ENCODE data around the gene FRMD5.
A peak's percentile ranks its signal among the peaks of the same experiment; 100 is the strongest.
"Not testable (repeated sequence)": the region's sequence is repeated elsewhere in the genome, so short reads cannot be mapped to it uniquely, and the experiment has no call there.

Gene FRMD5

GRCh38 chr15:43845421-43845820 lies 349.6 kb downstream of the FRMD5 start:
- no peak overlapping the region for H3K4me3 ChIP-seq (replicated peaks; ENCODE audit: low read depth, low read length)
- TF ChIP-seq CTCF (IDR thresholded peaks at IDR 0.05; ENCODE audit: low read length, missing control alignments), result no peak
- DNase-seq (ENCODE audit: low read depth), result no peak

- not testable (repeated sequence) for DNase-seq (ENCODE audit: low read depth); H3K4me3 ChIP-seq (replicated peaks; ENCODE audit: low read depth, low read length)
Measured at GRCh38 chr15:43832485-43832884, 362.6 kb downstream of the FRMD5 start.

GRCh38 chr15:43831519-43832052 lies 363.5 kb downstream of the FRMD5 start:
- H3K4me3 ChIP-seq (replicated peaks; ENCODE audit: low read depth, low read length); DNase-seq (ENCODE audit: low read depth): not testable (repeated sequence)

GRCh38 chr15:43830691-43831275 lies 364.3 kb downstream of the FRMD5 start:
- not testable (repeated sequence) for DNase-seq (ENCODE audit: low read depth)

GRCh38 chr15:43829951-43830540 lies 365.0 kb downstream of the FRMD5 start:
- not testable (repeated sequence) for H3K4me3 ChIP-seq (replicated peaks; ENCODE audit: low read depth, low read length)

More at GRCh38 chr15:43830691-43831275, 364.3 kb downstream of the FRMD5 start:
- H3K4me3 ChIP-seq (replicated peaks; ENCODE audit: low read depth, low read length), result not testable (repeated sequence)

GRCh38 chr15:43828061-43828657 lies 366.9 kb downstream of the FRMD5 start:
- H3K4me3 ChIP-seq (replicated peaks; ENCODE audit: low read depth, low read length), result peak overlapping the region; percentile 69
- TF ChIP-seq CTCF (IDR thresholded peaks at IDR 0.05; ENCODE audit: low read length, missing control alignments), result no peak
- DNase-seq (ENCODE audit: low read depth), result peak; percentile 10

More at GRCh38 chr15:43829951-43830540, 365.0 kb downstream of the FRMD5 start:
- DNase-seq (ENCODE audit: low read depth), result not testable (repeated sequence)

GRCh38 chr15:43826508-43827341 lies 368.3 kb downstream of the FRMD5 start, which contains the start of gene WDR76:
Gene WDR76, plus strand, starts transcription at chr15:43827002. Its CDS starts 31 bp downstream, at chr15:43827033.
- TF ChIP-seq CTCF (IDR thresholded peaks at IDR 0.05; ENCODE audit: low read length, missing control alignments), result no peak
- DNase-seq (ENCODE audit: low read depth), result peak; percentile 77
- peak within 1 kb of the TSS; percentile 69 for H3K4me3 ChIP-seq (replicated peaks; ENCODE audit: low read depth, low read length)

GRCh38 chr15:43826029-43826507 lies 369.0 kb downstream of the FRMD5 start:
- peak overlapping the region; percentile 69 for H3K4me3 ChIP-seq (replicated peaks; ENCODE audit: low read depth, low read length)
- DNase-seq (ENCODE audit: low read depth), result no peak
- TF ChIP-seq CTCF (IDR thresholded peaks at IDR 0.05; ENCODE audit: low read length, missing control alignments), result no peak

- H3K4me3 ChIP-seq (replicated peaks; ENCODE audit: low read depth, low read length), result not testable (repeated sequence)
Measured at GRCh38 chr15:43825305-43825704, 369.8 kb downstream of the FRMD5 start.

More at GRCh38 chr15:43825305-43825704, 369.8 kb downstream of the FRMD5 start:
- not testable (repeated sequence) for DNase-seq (ENCODE audit: low read depth)

Data from fibroblast of pulmonary artery (primary cell).